H1 (cell line): ENCODE results near the gene SNAPIN. TPM values are rescaled to one million over a fixed set of nuclear protein-coding genes. Genes with fewer than 3 reads are reported as not detected.

ENCODE experiments used
- CHD7 ChIP-seq: fragments of 300-600 bp; sonication (generic); IDR thresholded peaks from 2 replicates; pipeline ENCODE4 v1.7.1; 2012; ENCODE audit warnings: low read length, moderate library complexity, mild to moderate bottlenecking, inconsistent platforms; ENCODE audit not compliant: insufficient replicate concordance
- CTBP2 ChIP-seq: IDR thresholded peaks from 2 replicates; pipeline ENCODE4 v1.7.0; 2011; ENCODE audit warnings: borderline replicate concordance, mild to moderate bottlenecking, moderate library complexity, mixed read lengths, low read length; ENCODE audit not compliant: insufficient read depth, insufficient read length
- CTCF ChIP-seq, 3 experiments: IDR thresholded peaks; 1 replicate in 2 of 3; 2 replicates in 1 of 3; pipeline versions ENCODE4 v1.5.1 to v1.6.1; 2011; ENCODE audit warnings: low read length in 3 of 3, mild to moderate bottlenecking in 3 of 3, inconsistent platforms in 2 of 3, low read depth in 1 of 3, moderate library complexity in 1 of 3; ENCODE audit not compliant: insufficient read depth in 1 of 3; ENCODE audit errors: control extremely low read depth in 1 of 3
- RFX5 ChIP-seq: IDR thresholded peaks from 2 replicates; pipeline ENCODE4 v1.6.1; 2011; ENCODE audit warnings: low read depth, low read length, improper control_type of control experiment, borderline replicate concordance
- SIRT6 ChIP-seq: IDR thresholded peaks from one replicate; pipeline ENCODE4 v1.7.1; 2012; ENCODE audit warnings: low read length, inconsistent platforms
- SP1 ChIP-seq: IDR thresholded peaks from 2 replicates; pipeline ENCODE4 v1.6.1; 2011; ENCODE audit warnings: low read depth, low read length
- TCF12 ChIP-seq: IDR thresholded peaks from 2 replicates; pipeline ENCODE4 v1.6.1; 2011; ENCODE audit warnings: low read depth, mild to moderate bottlenecking, low read length
- TEAD4 ChIP-seq: IDR thresholded peaks from 2 replicates; pipeline ENCODE4 v1.6.1; 2012; ENCODE audit warnings: low read depth, low read length, inconsistent platforms, mixed read lengths
- polyA plus RNA-seq, 7 experiments: library from polyadenylated mRNA; depleted of rRNA in 3 of 7; stranded (reverse) in 5 of 7; unstranded in 2 of 7; fragments of >200 nt in 5 of 7; fragments of 200-250 nt in 2 of 7; gene quantifications; 1 replicate in 5 of 7; 2 replicates in 1 of 7; 4 replicates in 1 of 7; pipeline versions ENCODE4 v1.2.1 to v1.2.3, GENCODE V29; 2011 to 2013; ENCODE audit warnings: missing spikeins in 2 of 7, mixed read lengths in 2 of 7
- total RNA-seq: library from RNA; stranded (reverse); fragmentation: NEBNext Ultra II Directional; extraction: Animal tissue kit (Norgen Biotek cat#: 25700); gene quantifications from 2 replicates; pipeline ENCODE4 v1.2.1, GENCODE V29; 2021

The SNAPIN gene
- total and polyA plus RNA-seq, 2 of the 8 experiments (the other 6 are each of a cell fraction or from before 2014, with no cell fraction given): 25.7 to 31.1 TPM

- TF ChIP-seq CHD7 (no peak), RFX5 (no peak; the same call in 1 of the 2 replicates), SP1 (peak; percentile 98), CTCF (IDR thresholded peaks at IDR 0.05; ENCODE audit: control extremely low read depth in 1 of 3, insufficient read depth in 1 of 3, low read depth in 1 of 3, low read length in 3 of 3) (peak in 1 of 3 experiments; percentile 27; a peak in 1 of 4 replicates), CTBP2 (no peak), TEAD4 (peak; percentile 74), SIRT6 (no peak), TCF12 (no peak)
Observed at GRCh38 chr1:153670859-153671627, 12.5 kb downstream of the SNAPIN start, which contains the start of gene ILF2 (continued).
